ENCODE measurements around the gene ZNF324B. TPM values are rescaled to one million over a fixed set of nuclear protein-coding genes. Genes with fewer than 3 reads are reported as not detected.
"Not testable (repeated sequence)": the region's sequence is repeated elsewhere in the genome, so short reads cannot be mapped to it uniquely, and the experiment has no call there.

Gene ZNF324B
- polyA plus RNA-seq, 3 donors: 0.46 to 3.1 (median 0.82) TPM

DNA sequence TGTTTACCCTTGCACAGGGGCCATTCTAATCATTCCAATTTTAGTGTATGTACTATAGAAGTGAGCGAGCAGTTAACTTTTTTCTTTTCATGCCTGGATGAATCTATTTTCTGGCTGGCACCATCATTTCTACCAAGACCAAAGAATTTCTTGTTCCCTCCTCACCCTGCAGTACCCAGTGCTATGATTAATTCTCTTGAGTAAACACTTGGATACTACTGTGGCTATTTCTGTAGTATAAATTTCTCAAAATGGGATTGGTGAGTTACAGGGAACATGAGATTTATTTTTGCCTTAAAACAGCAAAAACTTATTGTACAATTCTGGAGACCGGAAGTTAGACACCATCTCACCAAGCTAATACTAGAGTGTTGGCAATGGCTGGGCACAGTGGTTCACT, 32.4 kb downstream of the ZNF324B start:
- Histone ChIP-seq H2AFZ (ENCODE audit: insufficient read depth, low read depth, low read length, poor library complexity, severe bottlenecking) (no peak overlapping the region), H3K9ac (ENCODE audit: insufficient read depth, low read length, poor library complexity, severe bottlenecking) (no peak overlapping the region), H3K36me3 (replicated peaks in 1 of 2; ENCODE audit: control insufficient read depth in 1 of 2, insufficient read depth in 2 of 2, low read length in 2 of 2) (peaks cover 0 to 6% of the 10 kb centered on the region in 2 donors), H3K79me2 (ENCODE audit: insufficient read depth, low read length) (no peaks in the 10 kb centered on the region), H3K4me1 (ENCODE audit: control insufficient read depth in 1 of 2, insufficient read depth in 2 of 2, low read length in 2 of 2) (no peaks in the 10 kb centered on the region), H4K20me1 (ENCODE audit: insufficient read depth, low read length) (no peaks in the 10 kb centered on the region), H3K27ac (ENCODE audit: low read depth in 1 of 2, low read length in 2 of 2) (no peak overlapping the region), H3K9me3 (replicated peaks in 1 of 2; ENCODE audit: control insufficient read depth in 1 of 2, insufficient read depth in 1 of 2, low read length in 2 of 2) (no peaks in the 10 kb centered on the region), H3K4me2 (replicated peaks; ENCODE audit: extremely low read depth, low read length, poor library complexity, severe bottlenecking) (no peak overlapping the region), H3K27me3 (ENCODE audit: control insufficient read depth in 2 of 2, insufficient read depth in 2 of 2, low read length in 2 of 2) (no peaks in the 10 kb centered on the region), H3K4me3 (replicated peaks in 1 of 3; ENCODE audit: low read depth in 2 of 3, low read length in 3 of 3) (no peak overlapping the region)
- no peak for DNase-seq
- TF ChIP-seq, protein P1, sequence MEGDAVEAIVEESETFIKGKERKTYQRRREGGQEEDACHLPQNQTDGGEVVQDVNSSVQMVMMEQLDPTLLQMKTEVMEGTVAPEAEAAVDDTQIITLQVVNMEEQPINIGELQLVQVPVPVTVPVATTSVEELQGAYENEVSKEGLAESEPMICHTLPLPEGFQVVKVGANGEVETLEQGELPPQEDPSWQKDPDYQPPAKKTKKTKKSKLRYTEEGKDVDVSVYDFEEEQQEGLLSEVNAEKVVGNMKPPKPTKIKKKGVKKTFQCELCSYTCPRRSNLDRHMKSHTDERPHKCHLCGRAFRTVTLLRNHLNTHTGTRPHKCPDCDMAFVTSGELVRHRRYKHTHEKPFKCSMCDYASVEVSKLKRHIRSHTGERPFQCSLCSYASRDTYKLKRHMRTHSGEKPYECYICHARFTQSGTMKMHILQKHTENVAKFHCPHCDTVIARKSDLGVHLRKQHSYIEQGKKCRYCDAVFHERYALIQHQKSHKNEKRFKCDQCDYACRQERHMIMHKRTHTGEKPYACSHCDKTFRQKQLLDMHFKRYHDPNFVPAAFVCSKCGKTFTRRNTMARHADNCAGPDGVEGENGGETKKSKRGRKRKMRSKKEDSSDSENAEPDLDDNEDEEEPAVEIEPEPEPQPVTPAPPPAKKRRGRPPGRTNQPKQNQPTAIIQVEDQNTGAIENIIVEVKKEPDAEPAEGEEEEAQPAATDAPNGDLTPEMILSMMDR (IDR thresholded peaks at IDR 0.05): no peak
- no peak overlapping the region for H3K27ac Mint-ChIP-seq
- intact Hi-C loops (cut with micrococcal nuclease): no loop called here
- peaks cover 0 to 2% (median 2%) of the 10 kb centered on the region in 3 donors for H3K27me3 Mint-ChIP-seq (ENCODE audit: low read depth in 3 of 3)
- peaks cover 3 to 8% of the 10 kb centered on the region in 2 donors for H3K36me3 Mint-ChIP-seq
- no peak overlapping the region for H3K4me3 Mint-ChIP-seq
- WGBS (ENCODE audit: insufficient coverage): 100% methylated on average over 1 of the region's 2 CpGs
- no peaks in the 10 kb centered on the region for H3K4me1 Mint-ChIP-seq
- no peaks in the 10 kb centered on the region for H3K9me3 Mint-ChIP-seq

DNA sequence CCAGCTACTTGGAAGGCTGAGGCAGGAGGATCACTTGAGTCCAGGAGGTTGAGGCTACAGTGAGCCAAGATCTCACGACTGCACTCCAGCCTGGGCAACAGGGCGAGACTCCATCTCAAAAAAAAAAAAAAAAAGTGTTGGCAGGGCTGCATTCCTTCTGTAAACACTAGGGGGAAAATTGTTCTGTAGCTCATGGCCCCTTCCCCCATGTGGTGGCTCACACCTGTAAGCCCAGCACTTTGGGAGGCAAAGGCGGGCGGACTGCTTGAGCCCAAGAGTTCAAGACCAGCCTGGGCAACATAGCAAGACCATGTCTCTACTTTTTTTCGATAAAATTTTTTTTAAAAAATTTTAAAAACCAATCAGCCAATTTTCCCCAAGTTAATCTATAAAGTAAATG, 32.9 kb downstream of the ZNF324B start:
- H4K20me1 ChIP-seq (ENCODE audit: insufficient read depth, low read length); H3K36me3 Mint-ChIP-seq; H3K79me2 ChIP-seq (ENCODE audit: insufficient read depth, low read length); H3K27ac Mint-ChIP-seq; H3K27me3 ChIP-seq (ENCODE audit: control insufficient read depth in 2 of 2, insufficient read depth in 2 of 2, low read length in 2 of 2); H3K4me2 ChIP-seq (replicated peaks; ENCODE audit: extremely low read depth, low read length, poor library complexity, severe bottlenecking); intact Hi-C loops (cut with micrococcal nuclease); H3K4me3 Mint-ChIP-seq; H3K27me3 Mint-ChIP-seq (ENCODE audit: low read depth in 3 of 3); H3K36me3 ChIP-seq (replicated peaks in 1 of 2; ENCODE audit: control insufficient read depth in 1 of 2, insufficient read depth in 2 of 2, low read length in 2 of 2); H3K9ac ChIP-seq (ENCODE audit: insufficient read depth, low read length, poor library complexity, severe bottlenecking); DNase-seq; H3K27ac ChIP-seq (ENCODE audit: low read depth in 1 of 2, low read length in 2 of 2); H3K4me3 ChIP-seq (replicated peaks in 1 of 3; ENCODE audit: low read depth in 2 of 3, low read length in 3 of 3); H3K4me1 Mint-ChIP-seq; H3K4me1 ChIP-seq (ENCODE audit: control insufficient read depth in 1 of 2, insufficient read depth in 2 of 2, low read length in 2 of 2); H3K9me3 ChIP-seq (replicated peaks in 1 of 2; ENCODE audit: control insufficient read depth in 1 of 2, insufficient read depth in 1 of 2, low read length in 2 of 2); H3K9me3 Mint-ChIP-seq; H2AFZ ChIP-seq (ENCODE audit: insufficient read depth, low read depth, low read length, poor library complexity, severe bottlenecking): not testable (repeated sequence)
- 100% methylated on average over 2 of the region's 5 CpGs for WGBS (ENCODE audit: insufficient coverage)

Measured in CD14-positive monocyte (primary cell).